H9 (cell line): Measurements from ENCODE around the gene ZP1. TPM values are rescaled to one million over a fixed set of nuclear protein-coding genes. Genes with fewer than 3 reads are reported as not detected.

Experiments
- DNase-seq: peaks from one replicate; pipeline ENCODE4 v3.0.0-alpha.2; 2017
- H2AFZ ChIP-seq: one replicate; pipeline ENCODE4 v1.6.1; 2013; ENCODE audit warnings: mild to moderate bottlenecking, low read length, control low read depth, moderate library complexity
- H2AK5ac ChIP-seq: 2 replicates; pipeline ENCODE4 v1.6.1; 2013; ENCODE audit warnings: low read length, control low read depth, mixed read lengths; ENCODE audit not compliant: insufficient read length
- H2BK120ac ChIP-seq: one replicate; pipeline ENCODE4 v1.6.1; 2013; ENCODE audit warnings: low read depth, mild to moderate bottlenecking, low read length, control low read depth, inconsistent platforms; ENCODE audit not compliant: poor library complexity, severe bottlenecking
- H2BK12ac ChIP-seq: 2 replicates; pipeline ENCODE4 v1.6.1; 2013; ENCODE audit warnings: low read length, control low read depth, mixed read lengths, low read depth; ENCODE audit not compliant: insufficient read length
- H2BK15ac ChIP-seq: 2 replicates; pipeline ENCODE4 v1.6.1; 2013; ENCODE audit warnings: low read depth, low read length, control low read depth
- H2BK20ac ChIP-seq: one replicate; pipeline ENCODE4 v1.6.1; 2013; ENCODE audit warnings: low read depth, mild to moderate bottlenecking, low read length, control low read depth, inconsistent platforms; ENCODE audit not compliant: poor library complexity, severe bottlenecking
- H2BK5ac ChIP-seq: 2 replicates; pipeline ENCODE4 v1.6.1; 2013; ENCODE audit warnings: low read length, control low read depth, mixed read lengths; ENCODE audit not compliant: insufficient read length
- H3K14ac ChIP-seq: 2 replicates; pipeline ENCODE4 v1.6.1; 2013; ENCODE audit warnings: low read length, control low read depth; ENCODE audit not compliant: insufficient read depth
- H3K18ac ChIP-seq: 2 replicates; pipeline ENCODE4 v1.6.1; 2013; ENCODE audit warnings: low read depth, mild to moderate bottlenecking, mixed read lengths, low read length, control low read depth; ENCODE audit not compliant: insufficient read length
- H3K23ac ChIP-seq: 2 replicates; pipeline ENCODE4 v1.6.1; 2013; ENCODE audit warnings: low read length, control low read depth, mixed read lengths, low read depth; ENCODE audit not compliant: insufficient read length
- H3K23me2 ChIP-seq: 2 replicates; pipeline ENCODE4 v1.6.1; 2013; ENCODE audit warnings: low read depth, mild to moderate bottlenecking, mixed read lengths, low read length, control low read depth; ENCODE audit not compliant: insufficient read length, poor library complexity, severe bottlenecking
- H3K27ac ChIP-seq: 2 replicates; pipeline ENCODE4 v1.5.1; 2013; ENCODE audit warnings: low read length, control low read depth, mixed read lengths, low read depth; ENCODE audit not compliant: insufficient read length
- H3K27me3 ChIP-seq: 2 replicates; pipeline ENCODE4 v1.6.1; 2013; ENCODE audit warnings: low read length, control low read depth, inconsistent platforms; ENCODE audit not compliant: insufficient read depth
- H3K4ac ChIP-seq: 2 replicates; pipeline ENCODE4 v1.6.1; 2013; ENCODE audit warnings: low read depth, mild to moderate bottlenecking, control low read depth, inconsistent platforms, low read length, moderate library complexity
- H3K4me1 ChIP-seq: 2 replicates; pipeline ENCODE4 v1.6.1; 2013; ENCODE audit warnings: low read length, control low read depth, inconsistent platforms; ENCODE audit not compliant: insufficient read depth
- H3K4me2 ChIP-seq: 2 replicates; pipeline ENCODE4 v1.6.1; 2013; ENCODE audit warnings: low read length, control low read depth, mixed read lengths; ENCODE audit not compliant: insufficient read length, insufficient read depth
- H3K56ac ChIP-seq: 2 replicates; pipeline ENCODE4 v1.6.1; 2013; ENCODE audit warnings: low read depth, mild to moderate bottlenecking, mixed read lengths, low read length, control low read depth; ENCODE audit not compliant: insufficient read length
- H3K79me1 ChIP-seq: 2 replicates; pipeline ENCODE4 v1.6.1; 2013; ENCODE audit warnings: low read depth, mild to moderate bottlenecking, moderate library complexity, low read length, control low read depth, inconsistent platforms; ENCODE audit not compliant: insufficient read depth, poor library complexity, severe bottlenecking
- H3K79me2 ChIP-seq: 2 replicates; pipeline ENCODE4 v1.6.1; 2013; ENCODE audit warnings: low read length, control low read depth, inconsistent platforms; ENCODE audit not compliant: insufficient read depth
- H3K9ac ChIP-seq: 2 replicates; pipeline ENCODE4 v1.6.1; 2013; ENCODE audit warnings: low read length, control low read depth, mixed read lengths; ENCODE audit not compliant: insufficient read length; ENCODE audit errors: extremely low read depth
- H3K9me3 ChIP-seq: one replicate; pipeline ENCODE4 v1.6.1; 2013; ENCODE audit warnings: low read depth, low read length, inconsistent platforms; ENCODE audit not compliant: control insufficient read depth
- H3T11ph ChIP-seq: one replicate; pipeline ENCODE4 v1.6.1; 2013; ENCODE audit warnings: mild to moderate bottlenecking, low read length, control low read depth, inconsistent platforms
- H4K20me1 ChIP-seq: one replicate; pipeline ENCODE4 v1.6.1; 2013; ENCODE audit not compliant: control insufficient read depth, insufficient read length, insufficient read depth
- H4K5ac ChIP-seq: 2 replicates; pipeline ENCODE4 v1.6.1; 2013; ENCODE audit warnings: low read depth, mild to moderate bottlenecking, mixed read lengths, low read length, control low read depth; ENCODE audit not compliant: insufficient read length
- H4K8ac ChIP-seq: replicated peaks from 2 replicates; pipeline ENCODE4 v1.6.1; 2013; ENCODE audit warnings: low read length, control low read depth, mixed read lengths, low read depth; ENCODE audit not compliant: insufficient read length
- H4K91ac ChIP-seq: 2 replicates; pipeline ENCODE4 v1.6.1; 2013; ENCODE audit warnings: low read depth, mild to moderate bottlenecking, moderate library complexity, mixed read lengths, low read length, control low read depth; ENCODE audit not compliant: insufficient read length
- H3K27ac Mint-ChIP-seq, 3 experiments: 2 replicates in 2 of 3; 3 replicates in 1 of 3; pipeline ENCODE4 v1.8.0; 2020 to 2021; ENCODE audit warnings: mixed read lengths in 3 of 3, mild to moderate bottlenecking in 1 of 3, moderate library complexity in 1 of 3
- H3K27me3 Mint-ChIP-seq: 2 replicates; pipeline ENCODE4 v1.8.0; 2021; ENCODE audit warnings: low read depth, mild to moderate bottlenecking, moderate library complexity, mixed read lengths
- H3K36me3 Mint-ChIP-seq, 3 experiments: 2 replicates in 2 of 3; 3 replicates in 1 of 3; pipeline ENCODE4 v1.8.0; 2020 to 2021; ENCODE audit warnings: low read depth in 3 of 3, mixed read lengths in 3 of 3; ENCODE audit not compliant: insufficient read depth in 1 of 3
- H3K4me1 Mint-ChIP-seq, 2 experiments: 2 replicates each; pipeline ENCODE4 v1.8.0; 2020; ENCODE audit warnings: mixed read lengths in 2 of 2
- H3K4me3 Mint-ChIP-seq, 2 experiments: 2 replicates in 1 of 2; 3 replicates in 1 of 2; pipeline ENCODE4 v1.8.0; 2020 to 2021; ENCODE audit warnings: mild to moderate bottlenecking in 2 of 2, mixed read lengths in 2 of 2, moderate library complexity in 1 of 2
- H3K9me3 Mint-ChIP-seq, 2 experiments: 2 replicates in 1 of 2; 3 replicates in 1 of 2; pipeline ENCODE4 v1.8.0; 2020; ENCODE audit warnings: mild to moderate bottlenecking in 2 of 2, mixed read lengths in 2 of 2, moderate library complexity in 1 of 2
- CTCF ChIP-seq: fragments of 200-600 bp; sonication (generic); conservative IDR thresholded peaks from 3 replicates; pipeline ENCODE4 v1.8.0; 2021; ENCODE audit warnings: antibody characterized with exemption, mild to moderate bottlenecking
- WGBS: extraction: QIAGEN DNeasy Blood & Tissue Kit; methylation state at CpG from one replicate; pipeline ENCODE4 v1.1.7; 2013; ENCODE audit warnings: missing lambda C conversion rate, low lambda C conversion rate, mixed read lengths; ENCODE audit not compliant: insufficient read length; ENCODE audit errors: extremely low coverage; 5-methylcytosine and 5-hydroxymethylcytosine counted together
- total RNA-seq: library from RNA; stranded (reverse); gene quantifications from 2 replicates; pipeline ENCODE4 v1.2.1, GENCODE V29; 2021

The ZP1 gene
- total RNA-seq, 1 experiment from 2014 or later = not detected

GRCh38 chr11:60836866-60837515, 30.4 kb upstream of the ZP1 start:
- Histone ChIP-seq H2BK5ac (no peak overlapping the region), H2BK20ac (no peak overlapping the region), H3K9me3 (no peaks in the 10 kb centered on the region), H2BK12ac (no peak overlapping the region), H3K4me2 (no peak overlapping the region), H3K4me1 (peaks cover 4% of the 10 kb centered on the region; the same call in 1 of the 2 replicates), H2BK15ac (no peak overlapping the region), H4K5ac (no peak overlapping the region), H2AFZ (no peak overlapping the region), H3K79me1 (no peaks in the 10 kb centered on the region), H4K20me1 (no peaks in the 10 kb centered on the region), H3K23ac (no peak overlapping the region), H4K8ac (no peak overlapping the region), H3K4ac (no peak overlapping the region), H3K14ac (no peak overlapping the region), H3T11ph (no peak overlapping the region), H3K27me3 (no peaks in the 10 kb centered on the region), H3K27ac (no peak overlapping the region), H4K91ac (no peak overlapping the region), H3K9ac (no peak overlapping the region), H3K23me2 (peaks cover 2% of the 10 kb centered on the region), H2AK5ac (no peak overlapping the region), H3K56ac (no peak overlapping the region), H2BK120ac (no peak overlapping the region), H3K18ac (no peak overlapping the region), H3K79me2 (no peaks in the 10 kb centered on the region)
- no peak for DNase-seq
- H3K36me3 Mint-ChIP-seq = no peaks in the 10 kb centered on the region
- peaks cover 9 to 13% of the 10 kb centered on the region in 2 experiments for H3K4me1 Mint-ChIP-seq
- no CpG with 5 or more reads among the region's 9 CpGs for WGBS
- no peak for TF ChIP-seq CTCF
- H3K27me3 Mint-ChIP-seq = peaks cover 19% of the 10 kb centered on the region
- no peak overlapping the region for H3K27ac Mint-ChIP-seq
- no peaks in the 10 kb centered on the region; a peak in 2 of 5 replicates for H3K9me3 Mint-ChIP-seq
- H3K4me3 Mint-ChIP-seq = no peak overlapping the region
